HepG2 (cell line): ENCODE measurements around the gene GGT7. TPM values are rescaled to one million over a fixed set of nuclear protein-coding genes. Genes with fewer than 3 reads are reported as not detected.
A peak's percentile ranks its signal among the peaks of the same experiment; 100 is the strongest.

Source experiments
- ARNT2 ChIP-seq: sonication (generic); formaldehyde crosslinking; IDR thresholded peaks from 2 replicates; pipeline ENCODE4 v1.8.0; 2022; ENCODE audit warnings: mild to moderate bottlenecking, low read depth, missing genetic modification reagents, moderate library complexity
- IKZF1 ChIP-seq: fragments of 450-650 bp; IDR thresholded peaks from 2 replicates; pipeline ENCODE4 v1.7.1; 2016
- MEIS1 ChIP-seq: sonication (generic); formaldehyde crosslinking; IDR thresholded peaks from 2 replicates; pipeline ENCODE4 v1.9.0; 2021; ENCODE audit warnings: mild to moderate bottlenecking, missing genetic modification reagents, moderate library complexity, borderline replicate concordance
- PAWR ChIP-seq: sonication (generic); formaldehyde crosslinking; IDR thresholded peaks from 2 replicates; pipeline ENCODE4 v1.4.0; 2020; ENCODE audit warnings: missing genetic modification reagents, mild to moderate bottlenecking, borderline replicate concordance
- PHF8 ChIP-seq: sonication (generic); formaldehyde crosslinking; IDR thresholded peaks from 2 replicates; pipeline ENCODE4 v1.5.0; 2020; ENCODE audit warnings: missing genetic modification reagents
- SNAPC2 ChIP-seq: sonication (generic); formaldehyde crosslinking; IDR thresholded peaks from 2 replicates; pipeline ENCODE4 v1.8.1; 2022; ENCODE audit warnings: mild to moderate bottlenecking, missing genetic modification reagents
- ZFX ChIP-seq: sonication (generic); formaldehyde crosslinking; IDR thresholded peaks from 2 replicates; pipeline ENCODE4 v1.4.0; 2020; ENCODE audit warnings: mild to moderate bottlenecking, low read depth, missing genetic modification reagents, moderate library complexity
- ZMAT3 ChIP-seq: sonication (generic); formaldehyde crosslinking; conservative IDR thresholded peaks from 2 replicates; pipeline ENCODE4 v1.7.0; 2021; ENCODE audit warnings: missing genetic modification reagents
- ZNF446 ChIP-seq: sonication (generic); formaldehyde crosslinking; IDR thresholded peaks from 2 replicates; pipeline ENCODE4 v1.5.0; 2020; ENCODE audit warnings: mild to moderate bottlenecking, missing genetic modification reagents
- ZNF609 ChIP-seq: sonication (generic); formaldehyde crosslinking; IDR thresholded peaks from 2 replicates; pipeline ENCODE4 v1.4.0; 2020; ENCODE audit warnings: mild to moderate bottlenecking, missing genetic modification reagents, borderline replicate concordance
- ZNF879 ChIP-seq: sonication (generic); formaldehyde crosslinking; IDR thresholded peaks from 2 replicates; pipeline ENCODE4 v1.8.1; 2023; ENCODE audit warnings: missing genetic modification reagents
- polyA plus RNA-seq, 8 experiments: library from polyadenylated mRNA; depleted of rRNA in 3 of 8; stranded (reverse) in 7 of 8; unstranded in 1 of 8; fragments of >200 nt; fragmentation: Illumina TruSeq in 4 of 8; extraction: Trizol in 4 of 8; gene quantifications; 2 replicates each; pipeline versions ENCODE4 v1.2.1 to v1.2.3, GENCODE V29; 2011 to 2016; ENCODE audit warnings: low read depth in 4 of 8, missing spikeins in 1 of 8, mixed read lengths in 1 of 8; ENCODE audit not compliant: insufficient read depth in 1 of 8
- total RNA-seq, 5 experiments: library from RNA; depleted of rRNA; stranded (reverse); fragments of >200 nt; fragmentation: Illumina TruSeq; extraction: Trizol; gene quantifications; 2 replicates each; pipeline ENCODE4 v1.2.3, GENCODE V29; 2016; ENCODE audit warnings: low read depth in 1 of 5
- TF ChIP-seq, protein P1 (sequence below), 2 experiments: sonication (generic) in 1 of 2; formaldehyde crosslinking in 1 of 2; IDR thresholded peaks; 2 replicates each; pipeline versions ENCODE4 v1.5.1 to v1.6.1; 2011 to 2020; ENCODE audit warnings: borderline replicate concordance in 1 of 2, low read depth in 1 of 2, low read length in 1 of 2, mild to moderate bottlenecking in 1 of 2, missing genetic modification reagents in 1 of 2, moderate library complexity in 1 of 2
- TF ChIP-seq, protein P2 (sequence below): sonication (generic); formaldehyde crosslinking; IDR thresholded peaks from 2 replicates; pipeline ENCODE4 v1.5.0; 2020; ENCODE audit warnings: missing genetic modification reagents

The GGT7 gene
- total and polyA plus RNA-seq, 2 of the 13 experiments (the other 11 are each of a cell fraction or from before 2014, with no cell fraction given) = 6.6 to 23.0 TPM

- TF ChIP-seq SNAPC2 = 0 out of 2 replicates have a peak, but pooled peaks have one; percentile 52
- TF ChIP-seq, protein P1, sequence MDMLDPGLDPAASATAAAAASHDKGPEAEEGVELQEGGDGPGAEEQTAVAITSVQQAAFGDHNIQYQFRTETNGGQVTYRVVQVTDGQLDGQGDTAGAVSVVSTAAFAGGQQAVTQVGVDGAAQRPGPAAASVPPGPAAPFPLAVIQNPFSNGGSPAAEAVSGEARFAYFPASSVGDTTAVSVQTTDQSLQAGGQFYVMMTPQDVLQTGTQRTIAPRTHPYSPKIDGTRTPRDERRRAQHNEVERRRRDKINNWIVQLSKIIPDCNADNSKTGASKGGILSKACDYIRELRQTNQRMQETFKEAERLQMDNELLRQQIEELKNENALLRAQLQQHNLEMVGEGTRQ (IDR thresholded peaks at IDR 0.05; ENCODE audit: low read depth, low read length) = no peak
- TF ChIP-seq, protein P1 (CRISPR knock-in tag; IDR thresholded peaks at IDR 0.05; ENCODE audit: borderline replicate concordance) = no peak
- TF ChIP-seq MEIS1 = no peak; the same call in 1 of the 2 replicates
- TF ChIP-seq, protein P2, sequence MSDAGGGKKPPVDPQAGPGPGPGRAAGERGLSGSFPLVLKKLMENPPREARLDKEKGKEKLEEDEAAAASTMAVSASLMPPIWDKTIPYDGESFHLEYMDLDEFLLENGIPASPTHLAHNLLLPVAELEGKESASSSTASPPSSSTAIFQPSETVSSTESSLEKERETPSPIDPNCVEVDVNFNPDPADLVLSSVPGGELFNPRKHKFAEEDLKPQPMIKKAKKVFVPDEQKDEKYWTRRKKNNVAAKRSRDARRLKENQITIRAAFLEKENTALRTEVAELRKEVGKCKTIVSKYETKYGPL (CRISPR knock-in tag) = peak; percentile 64; the same call in 1 of the 2 replicates
- peak; percentile 87 for TF ChIP-seq ZNF879
- peak; percentile 93 for TF ChIP-seq ZMAT3 (CRISPR knock-in tag)
- peak; percentile 98 for TF ChIP-seq ZFX
- TF ChIP-seq ZNF609 (CRISPR knock-in tag) = peak; percentile 42; the same call in 1 of the 2 replicates
- TF ChIP-seq ZNF446 (CRISPR knock-in tag) = no peak; the same call in 1 of the 2 replicates
- TF ChIP-seq PHF8 (CRISPR knock-in tag) = peak; percentile 94
- no peak for TF ChIP-seq PAWR (CRISPR knock-in tag)
- no peak for TF ChIP-seq IKZF1
- TF ChIP-seq ARNT2 (CRISPR knock-in tag) = no peak; the same call in 1 of the 2 replicates
Observed at GRCh38 chr20:34876406-34877282, 4.0 kb upstream of the GGT7 start, which contains the start of gene ACSS2 (continued).
